Omental fat pad (tissue), 4 donors: ENCODE results near the gene PFKFB4. TPM values are rescaled to one million over a fixed set of nuclear protein-coding genes. Genes with fewer than 3 reads are reported as not detected.

Experiments
- ATAC-seq: fragments of 150-250 bp; one replicate; pipeline ENCODE4 v1.9.1; 2016; ENCODE audit warnings: mild to moderate bottlenecking, moderate library complexity; ENCODE audit not compliant: low FRiP score
- DNase-seq: peaks from one replicate; pipeline ENCODE4 v3.0.0-alpha.2; 2019; ENCODE audit warnings: low spot score
- CTCF ChIP-seq, 3 donors: fragments of 450-650 bp; IDR thresholded peaks; one replicate each; pipeline ENCODE4 v1.5.1; 2016 to 2017; ENCODE audit warnings: antibody characterized with exemption in 3 of 3, mild to moderate bottlenecking in 3 of 3, moderate library complexity in 2 of 3
- small RNA-seq: library from RNA; depleted of rRNA; stranded (forward); fragments of <200 nt; gene quantifications from one replicate; pipeline ENCODE3, GENCODE V24; 2016
- total RNA-seq, 4 donors: library from RNA; depleted of rRNA; stranded (reverse); fragments of >200 nt; gene quantifications; one replicate each; pipeline ENCODE4 v1.1.0, GENCODE V29; 2016

The PFKFB4 gene
- total RNA-seq, 4 donors from 2014 or later, result 1.9 to 16.2 (median 3.2) TPM

GRCh38 chr3:48470286-48470685, 86.3 kb downstream of the PFKFB4 start:
- DNase-seq (no peak), ATAC-seq (no peak)
- no peak for TF ChIP-seq CTCF (IDR thresholded peaks at IDR 0.05)

GRCh38 chr3:48469046-48469915, 87.3 kb downstream of the PFKFB4 start:
- TF ChIP-seq CTCF (IDR thresholded peaks at IDR 0.05), result no peak
- no peak for DNase-seq
- ATAC-seq, result no peak

GRCh38 chr3:48468329-48468731, 88.3 kb downstream of the PFKFB4 start:
- ATAC-seq (no peak), DNase-seq (no peak)
- no peak for TF ChIP-seq CTCF (IDR thresholded peaks at IDR 0.05)

Small RNA genes lying within 50 kb of the gene (small RNA-seq; reads per million reads assigned to genes)
- not detected for gene MIR6823

Other genes starting within 250 kb of the PFKFB4 start
- not detected for gene SPINK8, start 223.1 kb downstream of the PFKFB4 start, total RNA-seq
- gene FBXW12, start 184.6 kb downstream of the PFKFB4 start, total RNA-seq, result not detected
- gene PLXNB1, start 126.7 kb downstream of the PFKFB4 start, total RNA-seq, result 10 to 100 TPM; 66.7 to 91.3 (median 77.1) TPM
- 10 to 100 TPM; 11.6 to 15.1 (median 13.6) TPM for gene CCDC51, start 116.7 kb downstream of the PFKFB4 start, total RNA-seq
- gene TMA7, start 116.5 kb downstream of the PFKFB4 start, total RNA-seq, result 100 to 1,000 TPM; 239 to 266 (median 255) TPM
- gene ATRIP, start 110.1 kb downstream of the PFKFB4 start, total RNA-seq, result 1 to 10 TPM; 4.0 to 6.5 (median 5.5) TPM
- 100 to 1,000 TPM in 3 of 4 donors, 10 to 100 TPM in 1; 99.5 to 120 (median 118) TPM for gene SHISA5, start 52.6 kb downstream of the PFKFB4 start, total RNA-seq
- gene UCN2, start 7.0 kb upstream of the PFKFB4 start, total RNA-seq, result under 1 TPM in 1 of 4 donors, not detected in 3; 0.28 TPM
- gene COL7A1, start 38.5 kb upstream of the PFKFB4 start, total RNA-seq, result 1 to 10 TPM in 3 of 4 donors, under 1 TPM in 1; 0.31 to 2.2 (median 1.9) TPM
- 100 to 1,000 TPM; 207 to 282 (median 254) TPM for gene UQCRC1, start 52.8 kb upstream of the PFKFB4 start, total RNA-seq
- gene TMEM89, start 65.0 kb upstream of the PFKFB4 start, total RNA-seq, result not detected
- gene SLC26A6, start 78.7 kb upstream of the PFKFB4 start, total RNA-seq, result 10 to 100 TPM in 3 of 4 donors, 1 to 10 TPM in 1; 9.9 to 17.8 (median 14.6) TPM
- gene CELSR3, start 106.1 kb upstream of the PFKFB4 start, total RNA-seq, result 1 to 10 TPM in 2 of 4 donors, under 1 TPM in 2; 0.48 to 2.2 (median 1.1) TPM
- gene NCKIPSD, start 129.1 kb upstream of the PFKFB4 start, total RNA-seq, result 10 to 100 TPM; 18.9 to 60.2 (median 39.9) TPM
- 10 to 100 TPM; 35.8 to 77.9 (median 73.3) TPM for gene IP6K2, start 160.4 kb upstream of the PFKFB4 start, total RNA-seq